Measurements from ENCODE around the gene TP53BP2. TPM values are rescaled to one million over a fixed set of nuclear protein-coding genes. Genes with fewer than 3 reads are reported as not detected.

Gene TP53BP2
- total and polyA plus RNA-seq, 4 donors, result 3.9 to 26.8 (median 13.0) TPM

DNA sequence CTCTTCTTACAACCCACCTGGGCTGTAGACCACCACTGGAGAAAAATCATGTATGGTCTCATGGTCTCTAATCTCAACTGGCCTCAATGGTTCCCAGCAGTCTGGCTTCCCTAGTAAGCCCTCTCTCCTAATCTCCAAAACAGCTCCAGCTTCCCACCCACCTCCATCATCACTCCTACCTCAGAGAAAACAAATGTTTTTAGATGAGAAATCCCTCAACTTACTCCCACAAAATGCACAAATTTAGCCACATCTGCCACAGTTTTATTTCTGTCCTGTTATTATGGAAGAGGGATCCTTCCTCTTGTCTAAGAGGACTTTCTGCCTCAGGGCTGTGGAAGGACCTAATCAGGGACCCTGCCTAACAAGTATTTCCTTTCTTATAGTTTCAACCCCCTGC lies 32.1 kb downstream of the TP53BP2 start:
- Histone ChIP-seq H3K27me3 (ENCODE audit: control insufficient read depth in 4 of 4, insufficient read depth in 4 of 4, low read length in 3 of 4) (no peaks in the 10 kb centered on the region), H3K36me3 (ENCODE audit: control insufficient read depth in 4 of 4, insufficient read depth in 3 of 4, low read depth in 1 of 4, low read length in 3 of 4) (peaks cover 4 to 16% (median 12%) of the 10 kb centered on the region in 4 donors), H3K4me1 (ENCODE audit: control insufficient read depth in 4 of 4, insufficient read depth in 4 of 4, low read length in 3 of 4) (peaks cover 0 to 15% (median 11%) of the 10 kb centered on the region in 4 donors), H3K9ac (ENCODE audit: low read depth in 1 of 2, low read length in 2 of 2) (no peak overlapping the region), H3K4me3 (ENCODE audit: low read depth in 1 of 3, low read length in 3 of 3) (no peak overlapping the region), H3K27ac (ENCODE audit: low read depth in 1 of 2, low read length in 2 of 2) (no peak overlapping the region), H3K9me3 (ENCODE audit: control insufficient read depth in 4 of 4, low read length in 3 of 4) (no peaks in the 10 kb centered on the region)
- TF ChIP-seq JUND (IDR thresholded peaks at IDR 0.05) (no peak), HNF4G (IDR thresholded peaks at IDR 0.05) (no peak), FOXA1 (IDR thresholded peaks at IDR 0.05) (no peak), YY1 (IDR thresholded peaks at IDR 0.05) (no peak), SP1 (IDR thresholded peaks at IDR 0.05) (no peak), FOXA2 (IDR thresholded peaks at IDR 0.05) (no peak), GABPA (IDR thresholded peaks at IDR 0.05 in 1 of 2, conservative IDR thresholded peaks at IDR 0.05 in 1 of 2) (no peak), RAD21 (IDR thresholded peaks at IDR 0.05) (no peak), EGR1 (IDR thresholded peaks at IDR 0.05; ENCODE audit: low read depth in 2 of 2) (no peak), TAF1 (conservative IDR thresholded peaks at IDR 0.05) (no peak), NR2F2 (IDR thresholded peaks at IDR 0.05) (no peak), HNF4A (conservative IDR thresholded peaks at IDR 0.05) (no peak), RXRA (IDR thresholded peaks at IDR 0.05) (no peak)
- TF ChIP-seq, protein P1, sequence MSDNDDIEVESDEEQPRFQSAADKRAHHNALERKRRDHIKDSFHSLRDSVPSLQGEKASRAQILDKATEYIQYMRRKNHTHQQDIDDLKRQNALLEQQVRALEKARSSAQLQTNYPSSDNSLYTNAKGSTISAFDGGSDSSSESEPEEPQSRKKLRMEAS (IDR thresholded peaks at IDR 0.05), result no peak
- TF ChIP-seq, protein P2, sequence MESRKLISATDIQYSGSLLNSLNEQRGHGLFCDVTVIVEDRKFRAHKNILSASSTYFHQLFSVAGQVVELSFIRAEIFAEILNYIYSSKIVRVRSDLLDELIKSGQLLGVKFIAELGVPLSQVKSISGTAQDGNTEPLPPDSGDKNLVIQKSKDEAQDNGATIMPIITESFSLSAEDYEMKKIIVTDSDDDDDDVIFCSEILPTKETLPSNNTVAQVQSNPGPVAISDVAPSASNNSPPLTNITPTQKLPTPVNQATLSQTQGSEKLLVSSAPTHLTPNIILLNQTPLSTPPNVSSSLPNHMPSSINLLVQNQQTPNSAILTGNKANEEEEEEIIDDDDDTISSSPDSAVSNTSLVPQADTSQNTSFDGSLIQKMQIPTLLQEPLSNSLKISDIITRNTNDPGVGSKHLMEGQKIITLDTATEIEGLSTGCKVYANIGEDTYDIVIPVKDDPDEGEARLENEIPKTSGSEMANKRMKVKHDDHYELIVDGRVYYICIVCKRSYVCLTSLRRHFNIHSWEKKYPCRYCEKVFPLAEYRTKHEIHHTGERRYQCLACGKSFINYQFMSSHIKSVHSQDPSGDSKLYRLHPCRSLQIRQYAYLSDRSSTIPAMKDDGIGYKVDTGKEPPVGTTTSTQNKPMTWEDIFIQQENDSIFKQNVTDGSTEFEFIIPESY (IDR thresholded peaks at IDR 0.05), result no peak
- TF ChIP-seq, protein P3, sequence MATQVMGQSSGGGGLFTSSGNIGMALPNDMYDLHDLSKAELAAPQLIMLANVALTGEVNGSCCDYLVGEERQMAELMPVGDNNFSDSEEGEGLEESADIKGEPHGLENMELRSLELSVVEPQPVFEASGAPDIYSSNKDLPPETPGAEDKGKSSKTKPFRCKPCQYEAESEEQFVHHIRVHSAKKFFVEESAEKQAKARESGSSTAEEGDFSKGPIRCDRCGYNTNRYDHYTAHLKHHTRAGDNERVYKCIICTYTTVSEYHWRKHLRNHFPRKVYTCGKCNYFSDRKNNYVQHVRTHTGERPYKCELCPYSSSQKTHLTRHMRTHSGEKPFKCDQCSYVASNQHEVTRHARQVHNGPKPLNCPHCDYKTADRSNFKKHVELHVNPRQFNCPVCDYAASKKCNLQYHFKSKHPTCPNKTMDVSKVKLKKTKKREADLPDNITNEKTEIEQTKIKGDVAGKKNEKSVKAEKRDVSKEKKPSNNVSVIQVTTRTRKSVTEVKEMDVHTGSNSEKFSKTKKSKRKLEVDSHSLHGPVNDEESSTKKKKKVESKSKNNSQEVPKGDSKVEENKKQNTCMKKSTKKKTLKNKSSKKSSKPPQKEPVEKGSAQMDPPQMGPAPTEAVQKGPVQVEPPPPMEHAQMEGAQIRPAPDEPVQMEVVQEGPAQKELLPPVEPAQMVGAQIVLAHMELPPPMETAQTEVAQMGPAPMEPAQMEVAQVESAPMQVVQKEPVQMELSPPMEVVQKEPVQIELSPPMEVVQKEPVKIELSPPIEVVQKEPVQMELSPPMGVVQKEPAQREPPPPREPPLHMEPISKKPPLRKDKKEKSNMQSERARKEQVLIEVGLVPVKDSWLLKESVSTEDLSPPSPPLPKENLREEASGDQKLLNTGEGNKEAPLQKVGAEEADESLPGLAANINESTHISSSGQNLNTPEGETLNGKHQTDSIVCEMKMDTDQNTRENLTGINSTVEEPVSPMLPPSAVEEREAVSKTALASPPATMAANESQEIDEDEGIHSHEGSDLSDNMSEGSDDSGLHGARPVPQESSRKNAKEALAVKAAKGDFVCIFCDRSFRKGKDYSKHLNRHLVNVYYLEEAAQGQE (IDR thresholded peaks at IDR 0.05), result no peak
- TF ChIP-seq, protein P4, sequence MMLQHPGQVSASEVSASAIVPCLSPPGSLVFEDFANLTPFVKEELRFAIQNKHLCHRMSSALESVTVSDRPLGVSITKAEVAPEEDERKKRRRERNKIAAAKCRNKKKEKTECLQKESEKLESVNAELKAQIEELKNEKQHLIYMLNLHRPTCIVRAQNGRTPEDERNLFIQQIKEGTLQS (IDR thresholded peaks at IDR 0.05), result no peak
- TF ChIP-seq, protein P5, sequence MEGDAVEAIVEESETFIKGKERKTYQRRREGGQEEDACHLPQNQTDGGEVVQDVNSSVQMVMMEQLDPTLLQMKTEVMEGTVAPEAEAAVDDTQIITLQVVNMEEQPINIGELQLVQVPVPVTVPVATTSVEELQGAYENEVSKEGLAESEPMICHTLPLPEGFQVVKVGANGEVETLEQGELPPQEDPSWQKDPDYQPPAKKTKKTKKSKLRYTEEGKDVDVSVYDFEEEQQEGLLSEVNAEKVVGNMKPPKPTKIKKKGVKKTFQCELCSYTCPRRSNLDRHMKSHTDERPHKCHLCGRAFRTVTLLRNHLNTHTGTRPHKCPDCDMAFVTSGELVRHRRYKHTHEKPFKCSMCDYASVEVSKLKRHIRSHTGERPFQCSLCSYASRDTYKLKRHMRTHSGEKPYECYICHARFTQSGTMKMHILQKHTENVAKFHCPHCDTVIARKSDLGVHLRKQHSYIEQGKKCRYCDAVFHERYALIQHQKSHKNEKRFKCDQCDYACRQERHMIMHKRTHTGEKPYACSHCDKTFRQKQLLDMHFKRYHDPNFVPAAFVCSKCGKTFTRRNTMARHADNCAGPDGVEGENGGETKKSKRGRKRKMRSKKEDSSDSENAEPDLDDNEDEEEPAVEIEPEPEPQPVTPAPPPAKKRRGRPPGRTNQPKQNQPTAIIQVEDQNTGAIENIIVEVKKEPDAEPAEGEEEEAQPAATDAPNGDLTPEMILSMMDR (IDR thresholded peaks at IDR 0.05; ENCODE audit: low read depth, low read length, missing input control), result no peak
- no peak for DNase-seq (ENCODE audit: low spot score)

Data from liver (tissue), 9 donors.